B cell (primary cell): ENCODE data around the gene COX20. TPM values are rescaled to one million over a fixed set of nuclear protein-coding genes. Genes with fewer than 3 reads are reported as not detected.

Source experiments
- ATAC-seq: fragments of 200-7000 bp; cut with Tn5 transposase; one replicate; pipeline ENCODE4 v1.10.0; 2021; ENCODE audit warnings: low read depth, mild to moderate bottlenecking, moderate number of reproducible peaks, moderate library complexity
- CTCF ChIA-PET: fragments of 350-600 bp; sonication (Branson Sonifier 250); formaldehyde crosslinking; loops from one replicate; lab custom pipeline; 2021; ENCODE audit warnings: antibody characterized with exemption, inconsistent platforms; lab: Charles Lee
- POLR2A ChIA-PET: fragments of 350-600 bp; sonication (Branson Sonifier 250); formaldehyde crosslinking; loops from one replicate; lab custom pipeline; 2021; ENCODE audit warnings: antibody characterized with exemption; lab: Charles Lee
- DNase-seq: peaks from one replicate; pipeline ENCODE4 v3.0.0; 2013
- H2AFZ ChIP-seq: 2 replicates; pipeline ENCODE4 v1.6.1; 2012; ENCODE audit warnings: mild to moderate bottlenecking, low read depth, low read length; ENCODE audit not compliant: insufficient read depth, poor library complexity, severe bottlenecking
- H3K27ac ChIP-seq, 2 donors: 1 replicate in 1 of 2; 2 replicates in 1 of 2; pipeline ENCODE4 v1.5.1; 2012 to 2013; ENCODE audit warnings: low read length in 2 of 2, mild to moderate bottlenecking in 2 of 2, moderate library complexity in 1 of 2
- H3K27me3 ChIP-seq, 4 experiments: fragments of 200-600 bp in 1 of 4; sonication (generic) in 1 of 4; replicated peaks in 1 of 4; 1 replicate in 2 of 4; 2 replicates in 2 of 4; pipeline versions ENCODE4 v1.6.1 to v1.7.0; 2013 to 2016; ENCODE audit warnings: low read length in 3 of 4, mild to moderate bottlenecking in 2 of 4, mixed read lengths in 1 of 4, moderate library complexity in 1 of 4; ENCODE audit not compliant: insufficient read depth in 4 of 4, control insufficient read depth in 3 of 4; ENCODE audit errors: control extremely low read depth in 1 of 4
- H3K36me3 ChIP-seq, 2 experiments: replicated peaks in 1 of 2; 1 replicate in 1 of 2; 2 replicates in 1 of 2; pipeline versions ENCODE4 v1.6.1 to v1.7.1; 2013; ENCODE audit warnings: low read length in 1 of 2; ENCODE audit not compliant: insufficient read depth in 2 of 2, control insufficient read depth in 1 of 2; ENCODE audit errors: control extremely low read depth in 1 of 2, extremely low read depth in 1 of 2
- H3K4me1 ChIP-seq, 2 donors: fragments of 200-600 bp in 1 of 2; sonication (generic) in 1 of 2; 1 replicate in 1 of 2; 2 replicates in 1 of 2; pipeline versions ENCODE4 v1.5.1 to v1.6.1; 2013 to 2017; ENCODE audit warnings: low read length in 2 of 2; ENCODE audit not compliant: control insufficient read depth in 2 of 2, insufficient read depth in 2 of 2
- H3K4me2 ChIP-seq: replicated peaks from 2 replicates; pipeline ENCODE3; 2012; ENCODE audit warnings: mild to moderate bottlenecking, low read depth, low read length; ENCODE audit not compliant: poor library complexity, severe bottlenecking
- H3K4me3 ChIP-seq, 5 experiments: fragments of 200-600 bp in 1 of 5; sonication (generic) in 1 of 5; 1 replicate in 3 of 5; 2 replicates in 2 of 5; pipeline versions ENCODE4 v1.5.1 to v1.7.0; 2011 to 2016; ENCODE audit warnings: low read length in 4 of 5, mild to moderate bottlenecking in 4 of 5, low read depth in 2 of 5, control low read depth in 1 of 5, moderate library complexity in 1 of 5; ENCODE audit not compliant: insufficient read depth in 1 of 5; ENCODE audit errors: control extremely low read depth in 1 of 5, extremely low read depth in 1 of 5
- H3K79me2 ChIP-seq: fragments of 200-600 bp; sonication (generic); one replicate; pipeline ENCODE4 v1.6.0; 2016; ENCODE audit warnings: low read length; ENCODE audit not compliant: control insufficient read depth, insufficient read depth
- H3K9ac ChIP-seq: fragments of 200-600 bp; sonication (generic); 2 replicates; pipeline ENCODE4 v1.6.1; 2017; ENCODE audit warnings: mild to moderate bottlenecking, low read length, moderate library complexity
- H3K9me3 ChIP-seq, 3 donors: one replicate each; pipeline versions ENCODE4 v1.6.1 to v1.7.1; 2013; ENCODE audit warnings: low read length in 2 of 3; ENCODE audit not compliant: control insufficient read depth in 2 of 3, insufficient read depth in 1 of 3; ENCODE audit errors: control extremely low read depth in 1 of 3
- H4K20me1 ChIP-seq: 2 replicates; pipeline ENCODE4 v1.6.0; 2012; ENCODE audit warnings: mild to moderate bottlenecking, low read length; ENCODE audit not compliant: insufficient read depth, control insufficient read depth, poor library complexity, severe bottlenecking
- H3K27ac Mint-ChIP-seq: one replicate; pipeline ENCODE4 v1.8.0; 2021; ENCODE audit warnings: mixed read lengths
- H3K27me3 Mint-ChIP-seq: one replicate; pipeline ENCODE4 v1.8.0; 2021; ENCODE audit warnings: mixed read lengths
- H3K4me1 Mint-ChIP-seq: one replicate; pipeline ENCODE4 v1.8.0; 2021; ENCODE audit warnings: mixed read lengths
- H3K4me3 Mint-ChIP-seq: one replicate; pipeline ENCODE4 v1.8.0; 2021; ENCODE audit warnings: mixed read lengths
- H3K9me3 Mint-ChIP-seq: one replicate; pipeline ENCODE4 v1.8.0; 2022; ENCODE audit warnings: mixed read lengths; ENCODE audit not compliant: insufficient read depth
- EZH2 ChIP-seq: IDR thresholded peaks from 2 replicates; pipeline ENCODE4 v1.6.1; 2012; ENCODE audit warnings: borderline replicate concordance, low read depth, mild to moderate bottlenecking, moderate library complexity, low read length; ENCODE audit not compliant: insufficient read depth, poor library complexity, severe bottlenecking
- WGBS: methylation state at CpG from one replicate; pipeline ENCODE4 v1.1.5; 2013; ENCODE audit warnings: missing lambda C conversion rate; ENCODE audit not compliant: insufficient coverage; 5-methylcytosine and 5-hydroxymethylcytosine counted together
- intact Hi-C: fragments of 100-400 bp; cut with micrococcal nuclease; formaldehyde crosslinking; loops from one replicate; pipeline ENCODE4 v1.10.0; 2022
- polyA plus RNA-seq: library from polyadenylated mRNA; depleted of rRNA; stranded (reverse); fragments of >200 nt; gene quantifications from 2 replicates; pipeline ENCODE4 v1.2.3, GENCODE V29; 2012
- total RNA-seq, 2 donors: library from RNA; stranded (reverse); fragments of 120-200 nt in 1 of 2; gene quantifications; 1 replicate in 1 of 2; 2 replicates in 1 of 2; pipeline versions ENCODE4 v1.2.3 to v1.2.4, GENCODE V29; 2013 to 2022
- TF ChIP-seq, protein P1 (sequence below): fragments of 200-600 bp; IDR thresholded peaks from one replicate; pipeline ENCODE4 v1.8.0; 2022; ENCODE audit warnings: antibody characterized with exemption, mild to moderate bottlenecking

Gene COX20
- total and polyA plus RNA-seq, 2 donors (not counting 1 experiment from before 2014, with no cell fraction given) = 24.7 to 35.7 TPM

DNA sequence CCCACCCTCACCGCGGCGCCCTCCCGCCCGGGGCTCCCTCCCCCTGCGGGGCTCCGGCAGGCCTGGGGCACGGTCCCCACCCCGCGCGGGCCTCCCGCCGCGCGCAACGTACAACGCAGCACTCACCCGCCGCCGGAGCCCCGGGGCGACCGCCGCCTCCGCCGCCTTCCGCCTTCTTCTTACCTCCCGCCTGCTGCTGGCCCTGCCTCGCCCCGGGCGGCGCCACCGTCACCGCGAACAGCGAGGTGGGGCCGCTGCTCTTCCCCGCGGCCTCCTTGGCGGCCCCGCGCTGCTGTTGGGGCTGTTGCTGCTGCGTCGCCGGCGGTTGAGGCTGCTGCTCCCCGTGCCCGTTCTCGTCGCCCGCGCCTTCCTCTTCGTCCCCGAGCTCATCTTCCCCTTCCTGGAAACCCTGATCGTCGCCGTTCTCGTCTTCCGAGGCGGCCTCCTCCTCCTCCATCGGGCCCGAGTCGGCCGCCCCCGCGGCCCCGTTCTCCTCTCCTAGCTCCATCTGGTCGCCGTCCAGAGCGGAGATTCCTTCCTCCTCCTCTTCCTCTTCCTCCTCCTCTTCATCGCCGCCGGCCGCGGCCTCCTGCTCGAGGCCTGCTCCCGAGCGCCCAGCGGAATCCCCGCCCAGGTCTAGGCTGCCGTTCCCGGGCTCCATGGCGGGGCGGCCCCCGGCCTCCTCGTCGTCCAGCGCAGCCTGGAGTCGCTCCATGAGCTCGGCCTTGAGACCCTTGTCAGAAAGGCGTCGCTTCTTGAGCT lies 28.2 kb downstream of the COX20 start:
- Histone ChIP-seq H3K4me2 (peak overlapping the region; percentile 77), H3K36me3 (peaks cover 0 to 32% of the 10 kb centered on the region in 2 experiments), H3K9ac (peak overlapping the region; percentile 100), H3K27me3 (no peaks in the 10 kb centered on the region), H3K9me3 (no peaks in the 10 kb centered on the region), H4K20me1 (peaks cover 39% of the 10 kb centered on the region), H3K79me2 (peaks cover 51% of the 10 kb centered on the region), H2AFZ (peak overlapping the region; percentile 82), H3K4me3 (peak overlapping the region; percentile 74 to 99 (median 98)), H3K4me1 (peaks cover 29 to 34% of the 10 kb centered on the region in 2 donors), H3K27ac (peak overlapping the region; percentile 98 to 99)
- DNase-seq (no peak), ATAC-seq (peak; percentile 0)
- Mint-ChIP-seq H3K27ac (peak overlapping the region; percentile 98), H3K4me1 (peaks cover 41% of the 10 kb centered on the region), H3K9me3 (no peaks in the 10 kb centered on the region), H3K4me3 (peak overlapping the region; percentile 87), H3K27me3 (no peaks in the 10 kb centered on the region)
- TF ChIP-seq EZH2 = no peak
- TF ChIP-seq, protein P1, sequence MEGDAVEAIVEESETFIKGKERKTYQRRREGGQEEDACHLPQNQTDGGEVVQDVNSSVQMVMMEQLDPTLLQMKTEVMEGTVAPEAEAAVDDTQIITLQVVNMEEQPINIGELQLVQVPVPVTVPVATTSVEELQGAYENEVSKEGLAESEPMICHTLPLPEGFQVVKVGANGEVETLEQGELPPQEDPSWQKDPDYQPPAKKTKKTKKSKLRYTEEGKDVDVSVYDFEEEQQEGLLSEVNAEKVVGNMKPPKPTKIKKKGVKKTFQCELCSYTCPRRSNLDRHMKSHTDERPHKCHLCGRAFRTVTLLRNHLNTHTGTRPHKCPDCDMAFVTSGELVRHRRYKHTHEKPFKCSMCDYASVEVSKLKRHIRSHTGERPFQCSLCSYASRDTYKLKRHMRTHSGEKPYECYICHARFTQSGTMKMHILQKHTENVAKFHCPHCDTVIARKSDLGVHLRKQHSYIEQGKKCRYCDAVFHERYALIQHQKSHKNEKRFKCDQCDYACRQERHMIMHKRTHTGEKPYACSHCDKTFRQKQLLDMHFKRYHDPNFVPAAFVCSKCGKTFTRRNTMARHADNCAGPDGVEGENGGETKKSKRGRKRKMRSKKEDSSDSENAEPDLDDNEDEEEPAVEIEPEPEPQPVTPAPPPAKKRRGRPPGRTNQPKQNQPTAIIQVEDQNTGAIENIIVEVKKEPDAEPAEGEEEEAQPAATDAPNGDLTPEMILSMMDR = no peak
- ChIA-PET POLR2A (interaction anchor here (0.6 to 6.5 kb wide), 15 partner anchors 8 to 1703 kb away, joined by 3 to 135 read pairs (median 6); partner anchors contain the start of genes CNST, COX20, DESI2 and TFB2M), CTCF (interaction anchor here (0.5 to 6.6 kb wide), 14 partner anchors 10 to 179 kb away, joined by 3 to 70 read pairs (median 5); partner anchors contain the start of gene COX20)
- intact Hi-C loops = loop anchor here (1.0 to 2.0 kb wide), 9 partner anchors 28 to 412 kb away; partner anchors contain the start of genes ADSS2 and COX20
- WGBS = under 1% methylated on average over 90 of the region's 92 CpGs
